Ovary (tissue), 9 donors: ENCODE measurements around the gene PIEZO1. TPM values are rescaled to one million over a fixed set of nuclear protein-coding genes. Genes with fewer than 3 reads are reported as not detected.

ENCODE experiments used
- DNase-seq, 5 donors: peaks; one replicate each; pipeline ENCODE4 v3.0.0-alpha.2; 2019 to 2020
- H3K27ac ChIP-seq, 2 donors: fragments of 200-600 bp; one replicate each; pipeline versions ENCODE4 v1.5.1 to v1.8.0; 2019 to 2022
- H3K27me3 ChIP-seq: fragments of 200-600 bp; one replicate; pipeline ENCODE4 v1.8.0; 2022
- H3K36me3 ChIP-seq: fragments of 200-600 bp; sonication (generic); one replicate; pipeline ENCODE4 v1.5.1; 2019
- H3K4me1 ChIP-seq: one replicate; pipeline ENCODE4 v1.8.1; 2013; ENCODE audit warnings: mild to moderate bottlenecking, moderate library complexity; ENCODE audit not compliant: insufficient read depth
- H3K4me3 ChIP-seq: fragments of 200-600 bp; sonication (generic); one replicate; pipeline ENCODE4 v1.5.1; 2017
- H3K9me3 ChIP-seq, 2 donors: fragments of 200-600 bp in 1 of 2; sonication (generic) in 1 of 2; one replicate each; pipeline versions ENCODE4 v1.5.1 to v1.8.1; 2013 to 2019; ENCODE audit warnings: mild to moderate bottlenecking in 1 of 2, moderate library complexity in 1 of 2
- EP300 ChIP-seq: sonication (generic); formaldehyde crosslinking; IDR thresholded peaks from one replicate; pipeline ENCODE4 v1.6.1; 2017; ENCODE audit warnings: antibody characterized with exemption
- POLR2A ChIP-seq: fragments of 450-650 bp; IDR thresholded peaks from one replicate; pipeline ENCODE4 v1.6.1; 2017; ENCODE audit warnings: antibody characterized with exemption, mild to moderate bottlenecking, moderate library complexity
- WGBS, 3 donors: extraction: QIAGEN DNeasy Blood & Tissue Kit in 1 of 3; methylation state at CpG; one replicate each; pipeline versions ENCODE4 v1.1.5 to v1.1.7; 2013 to 2017; 5-methylcytosine and 5-hydroxymethylcytosine counted together
- intact Hi-C, 4 donors: fragments of 100-400 bp; cut with DNase I; formaldehyde crosslinking; loops; one replicate each; pipeline versions ENCODE4 v1.11.0 to v1.15.1; 2022 to 2023
- polyA plus RNA-seq, 2 donors: library from polyadenylated mRNA; stranded (reverse); fragments of 200-250 nt in 1 of 2; fragments of 350-450 nt in 1 of 2; fragmentation: Illumina TruSeq in 1 of 2; extraction: RNeasy Lipid Tissue Mini Kit (QIAGEN cat#74804) in 1 of 2; gene quantifications; one replicate each; pipeline ENCODE4 v1.2.3, GENCODE V29; 2013 to 2014
- total RNA-seq, 7 donors: library from RNA; depleted of rRNA in 2 of 7; stranded (reverse); fragments of >200 nt in 2 of 7; fragmentation: NEBNext Ultra II Directional in 3 of 7; extraction: Animal tissue kit (Norgen Biotek cat#: 25700) in 3 of 7; gene quantifications; one replicate each; pipeline versions ENCODE4 v1.1.0 to v1.2.4, GENCODE V29; 2016 to 2023
- TF ChIP-seq, protein P1 (sequence below), 3 donors: fragments of 450-650 bp in 2 of 3; fragments of 200-600 bp in 1 of 3; IDR thresholded peaks; one replicate each; pipeline versions ENCODE4 v1.5.1 to v1.8.0; 2016 to 2022; ENCODE audit warnings: antibody characterized with exemption in 3 of 3, mild to moderate bottlenecking in 1 of 3
- donor health status: DM: no; HTN: no; CAD: no; lungs with moderate emphysema.
- donor health status: DM: no; HTN: no; CAD: no.
- donor health status: Bipolar disorder and iron deficiency.
- donor health status: DM: yes; HTN: yes; CAD: no.
- donor health status: DM: no; HTN: no; CAD: no.
- donor health status: DM: yes; HTN: yes; CAD: no.

PIEZO1 gene
- total and polyA plus RNA-seq, 9 donors = 13.0 to 93.5 (median 49.1) TPM

DNA sequence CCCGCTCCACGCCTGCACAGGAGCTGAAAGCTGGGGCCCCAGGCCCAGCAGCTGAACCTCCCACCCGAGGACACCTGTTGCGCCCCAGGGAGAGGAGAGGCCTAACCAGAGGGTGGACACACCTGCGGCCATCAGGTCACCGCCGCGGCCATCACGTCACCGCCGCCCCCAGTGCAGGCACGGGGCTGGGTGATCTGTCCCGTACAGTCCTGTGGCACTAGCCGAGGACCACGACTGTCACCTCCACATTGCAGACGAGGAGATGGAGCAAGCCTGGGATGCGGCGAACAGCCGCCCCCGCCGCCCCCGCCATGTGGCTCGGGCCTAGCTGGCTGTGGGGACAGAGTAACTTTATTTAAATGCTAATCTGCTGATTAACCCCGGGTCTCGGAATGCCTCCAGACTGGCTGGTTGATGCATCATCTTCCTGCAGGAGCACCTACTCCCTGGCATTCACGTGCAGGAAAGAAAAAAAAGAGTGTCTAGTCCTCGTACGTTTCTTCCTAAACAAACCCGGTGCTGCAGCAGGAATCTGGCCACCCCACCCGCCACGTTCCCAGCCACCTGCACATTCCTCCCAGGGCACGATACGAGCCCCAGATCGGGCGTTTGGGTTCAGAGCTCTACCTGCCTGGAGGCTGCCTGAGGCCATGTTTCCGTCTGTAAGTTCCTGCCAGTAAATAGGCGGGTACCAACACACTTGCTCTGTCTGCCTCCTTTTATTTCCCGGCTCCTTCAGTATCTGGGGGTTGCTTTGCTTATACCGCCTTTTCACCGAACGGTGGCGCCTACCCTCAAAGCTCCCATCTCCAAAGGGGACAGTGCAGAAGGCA lies 29.9 kb downstream of the PIEZO1 start:
- TF ChIP-seq EP300 = no peak
- TF ChIP-seq, protein P1, sequence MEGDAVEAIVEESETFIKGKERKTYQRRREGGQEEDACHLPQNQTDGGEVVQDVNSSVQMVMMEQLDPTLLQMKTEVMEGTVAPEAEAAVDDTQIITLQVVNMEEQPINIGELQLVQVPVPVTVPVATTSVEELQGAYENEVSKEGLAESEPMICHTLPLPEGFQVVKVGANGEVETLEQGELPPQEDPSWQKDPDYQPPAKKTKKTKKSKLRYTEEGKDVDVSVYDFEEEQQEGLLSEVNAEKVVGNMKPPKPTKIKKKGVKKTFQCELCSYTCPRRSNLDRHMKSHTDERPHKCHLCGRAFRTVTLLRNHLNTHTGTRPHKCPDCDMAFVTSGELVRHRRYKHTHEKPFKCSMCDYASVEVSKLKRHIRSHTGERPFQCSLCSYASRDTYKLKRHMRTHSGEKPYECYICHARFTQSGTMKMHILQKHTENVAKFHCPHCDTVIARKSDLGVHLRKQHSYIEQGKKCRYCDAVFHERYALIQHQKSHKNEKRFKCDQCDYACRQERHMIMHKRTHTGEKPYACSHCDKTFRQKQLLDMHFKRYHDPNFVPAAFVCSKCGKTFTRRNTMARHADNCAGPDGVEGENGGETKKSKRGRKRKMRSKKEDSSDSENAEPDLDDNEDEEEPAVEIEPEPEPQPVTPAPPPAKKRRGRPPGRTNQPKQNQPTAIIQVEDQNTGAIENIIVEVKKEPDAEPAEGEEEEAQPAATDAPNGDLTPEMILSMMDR (IDR thresholded peaks at IDR 0.05) = no peak
- no peak for TF ChIP-seq POLR2A
- no peak for DNase-seq
- no peaks in the 10 kb centered on the region for H3K9me3 ChIP-seq
- intact Hi-C loops = no loop called here
- no peak overlapping the region for H3K27ac ChIP-seq
- WGBS, 3 donors = 77 to 83% (median 78%) methylated on average over 42 of the region's 42 CpGs
- H3K36me3 ChIP-seq = no peaks in the 10 kb centered on the region
- no peaks in the 10 kb centered on the region for H3K27me3 ChIP-seq
- no peak overlapping the region for H3K4me3 ChIP-seq
- H3K4me1 ChIP-seq = peaks cover 8% of the 10 kb centered on the region

- Histone ChIP-seq H3K27ac (no peak overlapping the region), H3K9me3 (no peaks in the 10 kb centered on the region), H3K4me3 (no peak overlapping the region), H3K27me3 (no peaks in the 10 kb centered on the region), H3K36me3 (no peaks in the 10 kb centered on the region), H3K4me1 (peaks cover 1% of the 10 kb centered on the region)
- 85 to 88% (median 86%) methylated on average over 22 to 28 of the region's 28 CpGs for WGBS, 3 donors
- TF ChIP-seq, protein P1 (IDR thresholded peaks at IDR 0.05) = no peak
- TF ChIP-seq EP300 (no peak), POLR2A (no peak)
- no peak for DNase-seq
- intact Hi-C loops = no loop called here
These were observed 30.7 kb downstream of the PIEZO1 start for GRCh38 chr16:88754109-88754911.

DNA sequence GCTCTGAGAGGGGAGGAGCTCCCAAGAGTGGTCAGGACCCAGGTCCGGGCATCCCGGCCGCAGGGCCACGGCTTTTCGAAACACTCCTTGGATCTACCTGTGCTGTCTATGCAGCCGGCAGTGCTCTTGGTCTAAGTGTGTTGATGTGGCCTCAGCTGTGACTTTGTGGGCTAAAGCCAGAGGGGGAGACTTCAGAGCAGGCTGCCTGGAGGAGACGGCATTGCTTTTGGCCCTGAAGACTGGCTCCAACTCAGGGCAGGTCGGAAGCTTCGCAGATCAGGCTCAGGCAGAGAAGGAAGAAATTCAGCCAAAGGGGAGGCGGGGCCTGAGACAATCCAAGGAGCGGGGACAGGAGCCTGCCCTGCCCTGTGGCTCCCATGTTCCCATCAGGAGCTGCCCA lies 31.4 kb downstream of the PIEZO1 start:
- H3K27ac ChIP-seq = no peak overlapping the region
- H3K4me1 ChIP-seq = no peaks in the 10 kb centered on the region
- intact Hi-C loops = no loop called here
- no peaks in the 10 kb centered on the region for H3K27me3 ChIP-seq
- DNase-seq = no peak
- 90 to 95% (median 94%) methylated on average over 11 of the region's 11 CpGs for WGBS, 3 donors
- TF ChIP-seq POLR2A (no peak), EP300 (no peak)
- TF ChIP-seq, protein P1 (IDR thresholded peaks at IDR 0.05) = no peak
- H3K36me3 ChIP-seq = no peaks in the 10 kb centered on the region
- no peak overlapping the region for H3K4me3 ChIP-seq
- H3K9me3 ChIP-seq = no peaks in the 10 kb centered on the region

- no peaks in the 10 kb centered on the region for H3K27me3 ChIP-seq
These were observed 31.8 kb downstream of the PIEZO1 start for GRCh38 chr16:88753191-88753590.

More at GRCh38 chr16:88753191-88753590, 31.8 kb downstream of the PIEZO1 start:
- intact Hi-C loops = no loop called here
- DNase-seq = no peak
- Histone ChIP-seq H3K4me1 (no peaks in the 10 kb centered on the region), H3K36me3 (no peaks in the 10 kb centered on the region), H3K9me3 (no peaks in the 10 kb centered on the region), H3K4me3 (no peak overlapping the region), H3K27ac (no peak overlapping the region)
- WGBS, 3 donors = 80 to 89% (median 80%) methylated on average over 5 to 13 of the region's 13 CpGs
- TF ChIP-seq, protein P1 (IDR thresholded peaks at IDR 0.05) = no peak
- TF ChIP-seq EP300 (no peak), POLR2A (no peak)
